Measurements from ENCODE around the gene ASB10. TPM values are rescaled to one million over a fixed set of nuclear protein-coding genes. Genes with fewer than 3 reads are reported as not detected.

The ASB10 gene
- total RNA-seq, 1 experiment from 2014 or later: not detected

DNA sequence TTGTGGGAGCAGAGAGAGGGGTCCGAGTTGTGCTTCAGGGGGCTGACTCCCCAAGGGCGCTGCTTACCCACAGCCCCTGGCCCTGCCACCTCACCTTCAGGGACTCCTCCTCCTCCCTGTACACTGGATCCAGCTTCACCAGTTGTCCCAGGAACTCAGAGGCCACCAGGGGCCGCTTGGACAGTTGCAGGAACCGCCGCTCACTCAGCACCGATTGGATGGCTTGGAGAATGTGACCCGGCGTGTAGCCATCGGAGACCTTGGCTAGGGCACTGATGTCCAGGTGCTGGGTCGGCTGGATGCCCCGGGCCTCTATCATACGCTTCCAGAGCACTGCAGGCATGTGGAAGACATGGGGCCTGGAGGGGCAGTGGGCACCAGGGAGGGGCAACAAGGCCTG lies 4.5 kb upstream of the ASB10 start:
- Mint-ChIP-seq H3K27me3 (ENCODE audit: low read depth) (peaks cover 4% of the 10 kb centered on the region), H3K27ac (no peak overlapping the region), H3K9me3 (no peaks in the 10 kb centered on the region), H3K36me3 (no peaks in the 10 kb centered on the region), H3K4me3 (no peak overlapping the region), H3K4me1 (peaks cover 5% of the 10 kb centered on the region; the same call in 1 of the 2 replicates)
- ChIA-PET POLR2A (no interaction called here), CTCF (interaction anchor here (1.3 to 2.9 kb wide), 3 partner anchors 20 to 68 kb away, joined by 4 to 11 read pairs (median 4); no protein-coding TSS in a partner anchor)
- ATAC-seq (no peak; the same call in 1 of the 2 replicates), DNase-seq (ENCODE audit: low spot score) (no peak)
- TF ChIP-seq FOXP1 (CRISPR knock-in tag; IDR thresholded peaks at IDR 0.05; ENCODE audit: borderline replicate concordance): no peak
- TF ChIP-seq NR3C1 (CRISPR knock-in tag; conservative IDR thresholded peaks at IDR 0.05; ENCODE audit: low read depth): no peak
- no peak for TF ChIP-seq PRRX2 (CRISPR knock-in tag; IDR thresholded peaks at IDR 0.05)
- no peak for TF ChIP-seq GRHL2 (CRISPR knock-in tag; IDR thresholded peaks at IDR 0.05; ENCODE audit: insufficient replicate concordance, severe bottlenecking)
- no peak for TF ChIP-seq AFF4 (CRISPR knock-in tag; IDR thresholded peaks at IDR 0.05; ENCODE audit: borderline replicate concordance)
- TF ChIP-seq, protein P1, sequence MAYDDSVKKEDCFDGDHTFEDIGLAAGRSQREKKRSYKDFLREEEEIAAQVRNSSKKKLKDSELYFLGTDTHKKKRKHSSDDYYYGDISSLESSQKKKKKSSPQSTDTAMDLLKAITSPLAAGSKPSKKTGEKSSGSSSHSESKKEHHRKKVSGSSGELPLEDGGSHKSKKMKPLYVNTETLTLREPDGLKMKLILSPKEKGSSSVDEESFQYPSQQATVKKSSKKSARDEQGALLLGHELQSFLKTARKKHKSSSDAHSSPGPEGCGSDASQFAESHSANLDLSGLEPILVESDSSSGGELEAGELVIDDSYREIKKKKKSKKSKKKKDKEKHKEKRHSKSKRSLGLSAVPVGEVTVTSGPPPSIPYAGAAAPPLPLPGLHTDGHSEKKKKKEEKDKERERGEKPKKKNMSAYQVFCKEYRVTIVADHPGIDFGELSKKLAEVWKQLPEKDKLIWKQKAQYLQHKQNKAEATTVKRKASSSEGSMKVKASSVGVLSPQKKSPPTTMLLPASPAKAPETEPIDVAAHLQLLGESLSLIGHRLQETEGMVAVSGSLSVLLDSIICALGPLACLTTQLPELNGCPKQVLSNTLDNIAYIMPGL (CRISPR knock-in tag; IDR thresholded peaks at IDR 0.05): no peak
- no peak for TF ChIP-seq RELA (CRISPR knock-in tag; IDR thresholded peaks at IDR 0.05; ENCODE audit: borderline replicate concordance)
- TF ChIP-seq, protein P2, sequence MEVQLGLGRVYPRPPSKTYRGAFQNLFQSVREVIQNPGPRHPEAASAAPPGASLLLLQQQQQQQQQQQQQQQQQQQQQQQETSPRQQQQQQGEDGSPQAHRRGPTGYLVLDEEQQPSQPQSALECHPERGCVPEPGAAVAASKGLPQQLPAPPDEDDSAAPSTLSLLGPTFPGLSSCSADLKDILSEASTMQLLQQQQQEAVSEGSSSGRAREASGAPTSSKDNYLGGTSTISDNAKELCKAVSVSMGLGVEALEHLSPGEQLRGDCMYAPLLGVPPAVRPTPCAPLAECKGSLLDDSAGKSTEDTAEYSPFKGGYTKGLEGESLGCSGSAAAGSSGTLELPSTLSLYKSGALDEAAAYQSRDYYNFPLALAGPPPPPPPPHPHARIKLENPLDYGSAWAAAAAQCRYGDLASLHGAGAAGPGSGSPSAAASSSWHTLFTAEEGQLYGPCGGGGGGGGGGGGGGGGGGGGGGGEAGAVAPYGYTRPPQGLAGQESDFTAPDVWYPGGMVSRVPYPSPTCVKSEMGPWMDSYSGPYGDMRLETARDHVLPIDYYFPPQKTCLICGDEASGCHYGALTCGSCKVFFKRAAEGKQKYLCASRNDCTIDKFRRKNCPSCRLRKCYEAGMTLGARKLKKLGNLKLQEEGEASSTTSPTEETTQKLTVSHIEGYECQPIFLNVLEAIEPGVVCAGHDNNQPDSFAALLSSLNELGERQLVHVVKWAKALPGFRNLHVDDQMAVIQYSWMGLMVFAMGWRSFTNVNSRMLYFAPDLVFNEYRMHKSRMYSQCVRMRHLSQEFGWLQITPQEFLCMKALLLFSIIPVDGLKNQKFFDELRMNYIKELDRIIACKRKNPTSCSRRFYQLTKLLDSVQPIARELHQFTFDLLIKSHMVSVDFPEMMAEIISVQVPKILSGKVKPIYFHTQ (CRISPR knock-in tag; IDR thresholded peaks at IDR 0.05): no peak
- TF ChIP-seq OVOL2 (CRISPR knock-in tag; IDR thresholded peaks at IDR 0.05; ENCODE audit: borderline replicate concordance): no peak
- TF ChIP-seq PRDM15 (CRISPR knock-in tag; IDR thresholded peaks at IDR 0.05): no peak
- no peak for TF ChIP-seq SOX15 (CRISPR knock-in tag; IDR thresholded peaks at IDR 0.05)
- TF ChIP-seq JAZF1 (CRISPR knock-in tag; IDR thresholded peaks at IDR 0.05): no peak
- no peak for TF ChIP-seq JUN (CRISPR knock-in tag; IDR thresholded peaks at IDR 0.05)

DNA sequence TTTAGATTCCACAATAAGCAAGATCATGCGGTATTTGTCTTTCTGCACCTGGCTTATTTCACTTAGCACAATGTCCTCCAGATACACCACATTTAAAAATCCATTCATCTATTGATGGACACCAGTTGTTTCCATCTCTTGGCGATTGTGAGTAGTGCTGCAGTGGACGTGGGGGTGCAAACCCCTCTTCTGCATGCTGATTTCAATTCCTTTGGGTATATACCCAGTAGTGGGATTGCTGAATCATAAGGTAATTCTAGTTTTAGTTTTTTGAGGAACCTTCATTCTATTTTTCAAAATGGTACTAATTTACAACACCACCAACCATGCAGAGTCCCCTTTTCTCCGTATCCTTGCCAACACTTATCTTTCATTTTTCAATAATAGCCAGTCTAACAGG lies 2.0 kb upstream of the ASB10 start:
- DNase-seq (ENCODE audit: low spot score): no peak
- Mint-ChIP-seq H3K9me3 (no peaks in the 10 kb centered on the region), H3K36me3 (no peaks in the 10 kb centered on the region), H3K27ac (no peak overlapping the region), H3K4me3 (no peak overlapping the region), H3K4me1 (no peaks in the 10 kb centered on the region), H3K27me3 (ENCODE audit: low read depth) (no peaks in the 10 kb centered on the region; the same call in 1 of the 2 replicates)
- no peak for ATAC-seq
- CTCF ChIA-PET: no interaction called here
- POLR2A ChIA-PET: no interaction called here
- TF ChIP-seq ZNF219 (CRISPR knock-in tag; IDR thresholded peaks at IDR 0.05; ENCODE audit: borderline replicate concordance): no peak
- no peak for TF ChIP-seq NR3C1 (CRISPR knock-in tag; conservative IDR thresholded peaks at IDR 0.05; ENCODE audit: low read depth)
- TF ChIP-seq, protein P3, sequence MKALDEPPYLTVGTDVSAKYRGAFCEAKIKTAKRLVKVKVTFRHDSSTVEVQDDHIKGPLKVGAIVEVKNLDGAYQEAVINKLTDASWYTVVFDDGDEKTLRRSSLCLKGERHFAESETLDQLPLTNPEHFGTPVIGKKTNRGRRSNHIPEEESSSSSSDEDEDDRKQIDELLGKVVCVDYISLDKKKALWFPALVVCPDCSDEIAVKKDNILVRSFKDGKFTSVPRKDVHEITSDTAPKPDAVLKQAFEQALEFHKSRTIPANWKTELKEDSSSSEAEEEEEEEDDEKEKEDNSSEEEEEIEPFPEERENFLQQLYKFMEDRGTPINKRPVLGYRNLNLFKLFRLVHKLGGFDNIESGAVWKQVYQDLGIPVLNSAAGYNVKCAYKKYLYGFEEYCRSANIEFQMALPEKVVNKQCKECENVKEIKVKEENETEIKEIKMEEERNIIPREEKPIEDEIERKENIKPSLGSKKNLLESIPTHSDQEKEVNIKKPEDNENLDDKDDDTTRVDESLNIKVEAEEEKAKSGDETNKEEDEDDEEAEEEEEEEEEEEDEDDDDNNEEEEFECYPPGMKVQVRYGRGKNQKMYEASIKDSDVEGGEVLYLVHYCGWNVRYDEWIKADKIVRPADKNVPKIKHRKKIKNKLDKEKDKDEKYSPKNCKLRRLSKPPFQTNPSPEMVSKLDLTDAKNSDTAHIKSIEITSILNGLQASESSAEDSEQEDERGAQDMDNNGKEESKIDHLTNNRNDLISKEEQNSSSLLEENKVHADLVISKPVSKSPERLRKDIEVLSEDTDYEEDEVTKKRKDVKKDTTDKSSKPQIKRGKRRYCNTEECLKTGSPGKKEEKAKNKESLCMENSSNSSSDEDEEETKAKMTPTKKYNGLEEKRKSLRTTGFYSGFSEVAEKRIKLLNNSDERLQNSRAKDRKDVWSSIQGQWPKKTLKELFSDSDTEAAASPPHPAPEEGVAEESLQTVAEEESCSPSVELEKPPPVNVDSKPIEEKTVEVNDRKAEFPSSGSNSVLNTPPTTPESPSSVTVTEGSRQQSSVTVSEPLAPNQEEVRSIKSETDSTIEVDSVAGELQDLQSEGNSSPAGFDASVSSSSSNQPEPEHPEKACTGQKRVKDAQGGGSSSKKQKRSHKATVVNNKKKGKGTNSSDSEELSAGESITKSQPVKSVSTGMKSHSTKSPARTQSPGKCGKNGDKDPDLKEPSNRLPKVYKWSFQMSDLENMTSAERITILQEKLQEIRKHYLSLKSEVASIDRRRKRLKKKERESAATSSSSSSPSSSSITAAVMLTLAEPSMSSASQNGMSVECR (CRISPR knock-in tag; IDR thresholded peaks at IDR 0.05; ENCODE audit: borderline replicate concordance): no peak
- TF ChIP-seq, protein P4, sequence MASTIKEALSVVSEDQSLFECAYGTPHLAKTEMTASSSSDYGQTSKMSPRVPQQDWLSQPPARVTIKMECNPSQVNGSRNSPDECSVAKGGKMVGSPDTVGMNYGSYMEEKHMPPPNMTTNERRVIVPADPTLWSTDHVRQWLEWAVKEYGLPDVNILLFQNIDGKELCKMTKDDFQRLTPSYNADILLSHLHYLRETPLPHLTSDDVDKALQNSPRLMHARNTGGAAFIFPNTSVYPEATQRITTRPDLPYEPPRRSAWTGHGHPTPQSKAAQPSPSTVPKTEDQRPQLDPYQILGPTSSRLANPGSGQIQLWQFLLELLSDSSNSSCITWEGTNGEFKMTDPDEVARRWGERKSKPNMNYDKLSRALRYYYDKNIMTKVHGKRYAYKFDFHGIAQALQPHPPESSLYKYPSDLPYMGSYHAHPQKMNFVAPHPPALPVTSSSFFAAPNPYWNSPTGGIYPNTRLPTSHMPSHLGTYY (CRISPR knock-in tag; IDR thresholded peaks at IDR 0.05): no peak
